SK-N-SH treated with all-trans-retinoic acid at 6 μM for 48 hours (cell line): ENCODE results near the gene CNTRL.
A peak's percentile ranks its signal among the peaks of the same experiment; 100 is the strongest.

Experiments
- ATAC-seq: fragments of 200-7000 bp; cut with Tn5 transposase; 3 replicates; pipeline ENCODE4 v1.9.1; 2020; ENCODE audit warnings: mild to moderate bottlenecking, moderate library complexity
- ARNTL ChIP-seq: fragments of 450-650 bp; formaldehyde crosslinking; IDR thresholded peaks from 2 replicates; pipeline ENCODE4 v1.5.0; 2020; ENCODE audit warnings: low read depth, mild to moderate bottlenecking, moderate library complexity, borderline replicate concordance
- CSDC2 ChIP-seq: fragments of 250-450 bp; sonication (Bioruptor Pico); IDR thresholded peaks from 2 replicates; pipeline ENCODE4 v1.5.0; 2020; ENCODE audit warnings: mild to moderate bottlenecking, moderate library complexity
- CSRNP3 ChIP-seq: fragments of 250-450 bp; sonication (Bioruptor Pico); IDR thresholded peaks from 2 replicates; pipeline ENCODE4 v1.5.1; 2021; ENCODE audit warnings: mild to moderate bottlenecking, moderate library complexity
- ESRRG ChIP-seq: fragments of 250-450 bp; sonication (Bioruptor Pico); IDR thresholded peaks from 2 replicates; pipeline ENCODE4 v1.6.1; 2021; ENCODE audit warnings: mild to moderate bottlenecking
- GLIS3 ChIP-seq: fragments of 250-450 bp; sonication (Bioruptor Pico); IDR thresholded peaks from 2 replicates; pipeline ENCODE4 v1.5.0; 2020; ENCODE audit warnings: mild to moderate bottlenecking, moderate library complexity
- ISL1 ChIP-seq: fragments of 250-450 bp; sonication (Bioruptor Pico); IDR thresholded peaks from 2 replicates; pipeline ENCODE4 v2.1.2; 2022; ENCODE audit warnings: mild to moderate bottlenecking, moderate library complexity
- OSR1 ChIP-seq: fragments of 250-450 bp; sonication (Bioruptor Pico); IDR thresholded peaks from 2 replicates; pipeline ENCODE4 v1.8.0; 2022; ENCODE audit warnings: moderate library complexity, mild to moderate bottlenecking, inconsistent platforms
- PATZ1 ChIP-seq: fragments of 250-450 bp; sonication (Bioruptor Pico); IDR thresholded peaks from 2 replicates; pipeline ENCODE4 v1.8.0; 2020; ENCODE audit warnings: mild to moderate bottlenecking, moderate library complexity, borderline replicate concordance
- PPARA ChIP-seq: fragments of 250-450 bp; sonication (Bioruptor Pico); IDR thresholded peaks from 2 replicates; pipeline ENCODE4 v1.5.0; 2020; ENCODE audit warnings: mild to moderate bottlenecking, borderline replicate concordance
- RARB ChIP-seq: fragments of 250-450 bp; sonication (Bioruptor Pico); IDR thresholded peaks from 2 replicates; pipeline ENCODE4 v1.8.0; 2021; ENCODE audit warnings: mild to moderate bottlenecking, moderate library complexity
- SNAI2 ChIP-seq: fragments of 250-450 bp; sonication (Bioruptor Pico); IDR thresholded peaks from 2 replicates; pipeline ENCODE4 v1.5.0; 2020; ENCODE audit warnings: mild to moderate bottlenecking, moderate library complexity
- TCF4 ChIP-seq: fragments of 250-450 bp; sonication (Bioruptor Pico); IDR thresholded peaks from 2 replicates; pipeline ENCODE4 v1.8.0; 2021; ENCODE audit warnings: mild to moderate bottlenecking, moderate library complexity, borderline replicate concordance
- TSHZ2 ChIP-seq: fragments of 250-450 bp; sonication (Bioruptor Pico); IDR thresholded peaks from 2 replicates; pipeline ENCODE4 v1.5.0; 2020; ENCODE audit warnings: mild to moderate bottlenecking, moderate library complexity
- ZC3H10 ChIP-seq: fragments of 250-450 bp; sonication (Bioruptor Pico); IDR thresholded peaks from 2 replicates; pipeline ENCODE4 v1.5.1; 2021; ENCODE audit warnings: mild to moderate bottlenecking, moderate library complexity
- ZFP3 ChIP-seq: fragments of 250-450 bp; sonication (Bioruptor Pico); IDR thresholded peaks from 2 replicates; pipeline ENCODE4 v1.5.0; 2020; ENCODE audit warnings: mild to moderate bottlenecking, moderate library complexity
- ZFP30 ChIP-seq: fragments of 450-650 bp; formaldehyde crosslinking; IDR thresholded peaks from 2 replicates; pipeline ENCODE4 v1.5.0; 2022; ENCODE audit warnings: mild to moderate bottlenecking, moderate library complexity
- ZNF565 ChIP-seq: fragments of 450-650 bp; formaldehyde crosslinking; conservative IDR thresholded peaks from 2 replicates; pipeline ENCODE4 v1.5.0; 2020; ENCODE audit warnings: low read depth, mild to moderate bottlenecking, moderate library complexity
- ZNF70 ChIP-seq: fragments of 450-650 bp; formaldehyde crosslinking; IDR thresholded peaks from 2 replicates; pipeline ENCODE4 v1.5.0; 2020; ENCODE audit warnings: mild to moderate bottlenecking, moderate library complexity
- ZNF8 ChIP-seq: fragments of 450-650 bp; formaldehyde crosslinking; IDR thresholded peaks from 2 replicates; pipeline ENCODE4 v1.5.0; 2020; ENCODE audit warnings: mild to moderate bottlenecking, moderate library complexity

The CNTRL gene

GRCh38 chr9:121200356-121200755 lies 125.6 kb downstream of the CNTRL start:
- ATAC-seq, result no peak
- no peak for TF ChIP-seq ARNTL (CRISPR knock-in tag)
- no peak for TF ChIP-seq GLIS3 (CRISPR knock-in tag)
- TF ChIP-seq ISL1, result no peak
- no peak for TF ChIP-seq SNAI2 (CRISPR knock-in tag)
- no peak for TF ChIP-seq TSHZ2 (CRISPR knock-in tag)
- no peak for TF ChIP-seq ZNF565 (CRISPR knock-in tag)
- no peak for TF ChIP-seq OSR1 (CRISPR knock-in tag)
- TF ChIP-seq TCF4 (CRISPR knock-in tag), result no peak
- no peak for TF ChIP-seq PATZ1 (CRISPR knock-in tag)
- no peak for TF ChIP-seq ZNF8 (CRISPR knock-in tag)
- no peak for TF ChIP-seq CSDC2 (CRISPR knock-in tag)

GRCh38 chr9:121201045-121201737 lies 126.4 kb downstream of the CNTRL start:
- ATAC-seq, result peak; percentile 50
- TF ChIP-seq SNAI2 (CRISPR knock-in tag) (no peak), CSDC2 (CRISPR knock-in tag) (no peak), GLIS3 (CRISPR knock-in tag) (no peak), ISL1 (no peak)

GRCh38 chr9:121201738-121202533 lies 127.2 kb downstream of the CNTRL start, which contains the start of gene RAB14:
TSS of gene RAB14 (minus strand) at chr9:121201869. CDS start at chr9:121193412, 8,457 bp downstream.
- ATAC-seq, result peak; percentile 96
- TF ChIP-seq PPARA (CRISPR knock-in tag) (no peak), TSHZ2 (CRISPR knock-in tag) (peak; percentile 79; the same call in 1 of the 2 replicates), ZFP3 (CRISPR knock-in tag) (0 out of 2 replicates have a peak, but pooled peaks have one; percentile 19)

GRCh38 chr9:121204121-121204520 lies 129.4 kb downstream of the CNTRL start:
- no peak for ATAC-seq
- TF ChIP-seq ESRRG (CRISPR knock-in tag), result no peak
- no peak for TF ChIP-seq ARNTL (CRISPR knock-in tag)
- TF ChIP-seq ZFP3 (CRISPR knock-in tag), result no peak
- TF ChIP-seq SNAI2 (CRISPR knock-in tag), result no peak
- TF ChIP-seq CSRNP3, result no peak
- TF ChIP-seq PATZ1 (CRISPR knock-in tag), result no peak
- no peak for TF ChIP-seq RARB (CRISPR knock-in tag)
- no peak for TF ChIP-seq TSHZ2 (CRISPR knock-in tag)
- no peak for TF ChIP-seq TCF4 (CRISPR knock-in tag)
- TF ChIP-seq ZNF70, result no peak
- no peak for TF ChIP-seq ZNF8 (CRISPR knock-in tag)
- no peak for TF ChIP-seq ZFP30 (CRISPR knock-in tag)
- TF ChIP-seq ZC3H10 (CRISPR knock-in tag), result no peak
